22Rv1 (cell line): ENCODE results near the gene FIBCD1.

ENCODE experiments used
- CTCF ChIP-seq: fragments of 450-650 bp; IDR thresholded peaks from 2 replicates; pipeline ENCODE4 v1.5.1; 2017; ENCODE audit warnings: mild to moderate bottlenecking
- ZFX ChIP-seq: fragments of 450-650 bp; IDR thresholded peaks from 2 replicates; pipeline ENCODE4 v1.6.1; 2017; ENCODE audit warnings: antibody characterized with exemption, borderline replicate concordance

- TF ChIP-seq CTCF (no peak), ZFX (no peak)
Measured at GRCh38 chr9:130873966-130874365, 65.1 kb downstream of the FIBCD1 start.
